Testis (tissue), 2 donors: ENCODE results near the gene CCL2.

Experiments used
- POLR2A ChIP-seq: fragments of 450-650 bp; IDR thresholded peaks from one replicate; pipeline ENCODE4 v1.6.1; 2017; ENCODE audit warnings: antibody characterized with exemption, mild to moderate bottlenecking, moderate library complexity
- TF ChIP-seq, protein P1 (sequence below), 3 experiments: fragments of 450-650 bp in 2 of 3; fragments of 200-600 bp in 1 of 3; sonication (generic) in 1 of 3; IDR thresholded peaks; one replicate each; pipeline ENCODE4 v1.5.1; 2016 to 2019; ENCODE audit warnings: antibody characterized with exemption in 3 of 3, mild to moderate bottlenecking in 2 of 3, moderate library complexity in 1 of 3

DNA sequence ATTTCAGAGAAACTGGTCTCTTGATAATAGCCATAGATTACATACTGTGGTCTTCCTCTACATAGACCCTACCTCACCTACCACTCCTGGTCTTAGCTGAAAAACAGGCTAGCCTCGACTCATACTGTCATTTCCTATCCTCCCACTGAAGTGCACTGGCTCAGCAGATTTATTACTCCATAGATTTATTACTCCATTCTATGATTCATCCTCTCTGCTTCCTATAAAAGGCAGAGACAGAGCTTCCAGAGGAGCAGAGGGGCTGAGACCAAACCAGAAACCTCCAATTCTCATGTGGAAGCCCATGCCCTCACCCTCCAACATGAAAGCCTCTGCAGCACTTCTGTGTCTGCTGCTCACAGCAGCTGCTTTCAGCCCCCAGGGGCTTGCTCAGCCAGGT is 14.9 kb downstream of the CCL2 start, which contains the start of gene CCL7:
- no peak for TF ChIP-seq POLR2A
- TF ChIP-seq, protein P1, sequence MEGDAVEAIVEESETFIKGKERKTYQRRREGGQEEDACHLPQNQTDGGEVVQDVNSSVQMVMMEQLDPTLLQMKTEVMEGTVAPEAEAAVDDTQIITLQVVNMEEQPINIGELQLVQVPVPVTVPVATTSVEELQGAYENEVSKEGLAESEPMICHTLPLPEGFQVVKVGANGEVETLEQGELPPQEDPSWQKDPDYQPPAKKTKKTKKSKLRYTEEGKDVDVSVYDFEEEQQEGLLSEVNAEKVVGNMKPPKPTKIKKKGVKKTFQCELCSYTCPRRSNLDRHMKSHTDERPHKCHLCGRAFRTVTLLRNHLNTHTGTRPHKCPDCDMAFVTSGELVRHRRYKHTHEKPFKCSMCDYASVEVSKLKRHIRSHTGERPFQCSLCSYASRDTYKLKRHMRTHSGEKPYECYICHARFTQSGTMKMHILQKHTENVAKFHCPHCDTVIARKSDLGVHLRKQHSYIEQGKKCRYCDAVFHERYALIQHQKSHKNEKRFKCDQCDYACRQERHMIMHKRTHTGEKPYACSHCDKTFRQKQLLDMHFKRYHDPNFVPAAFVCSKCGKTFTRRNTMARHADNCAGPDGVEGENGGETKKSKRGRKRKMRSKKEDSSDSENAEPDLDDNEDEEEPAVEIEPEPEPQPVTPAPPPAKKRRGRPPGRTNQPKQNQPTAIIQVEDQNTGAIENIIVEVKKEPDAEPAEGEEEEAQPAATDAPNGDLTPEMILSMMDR (IDR thresholded peaks at IDR 0.05): no peak
